Esophagus (tissue), 2 donors: ENCODE results near the gene NEK4. TPM values are rescaled to one million over a fixed set of nuclear protein-coding genes. Genes with fewer than 3 reads are reported as not detected.

Source experiments
- H3K27ac ChIP-seq, 2 donors: one replicate each; pipeline ENCODE4 v1.5.1; 2013; ENCODE audit warnings: low read depth in 2 of 2, mild to moderate bottlenecking in 2 of 2, inconsistent platforms in 1 of 2, low read length in 1 of 2, moderate library complexity in 1 of 2
- H3K27me3 ChIP-seq, 2 donors: one replicate each; pipeline ENCODE4 v1.6.1; 2013; ENCODE audit warnings: low read length in 2 of 2, control low read depth in 1 of 2, mild to moderate bottlenecking in 1 of 2; ENCODE audit not compliant: insufficient read depth in 2 of 2, control insufficient read depth in 1 of 2
- H3K36me3 ChIP-seq, 2 donors: one replicate each; pipeline ENCODE4 v1.6.1; 2013; ENCODE audit warnings: low read length in 1 of 2; ENCODE audit not compliant: control insufficient read depth in 2 of 2, insufficient read depth in 2 of 2
- H3K4me1 ChIP-seq, 2 donors: one replicate each; pipeline ENCODE4 v1.6.1; 2013; ENCODE audit warnings: low read length in 1 of 2; ENCODE audit not compliant: control insufficient read depth in 2 of 2, insufficient read depth in 2 of 2
- H3K4me3 ChIP-seq, 2 donors: one replicate each; pipeline ENCODE4 v1.5.1; 2013; ENCODE audit warnings: low read length in 2 of 2, mild to moderate bottlenecking in 2 of 2, low read depth in 1 of 2, moderate library complexity in 1 of 2
- H3K9me3 ChIP-seq, 2 donors: one replicate each; pipeline ENCODE4 v1.6.1; 2013; ENCODE audit warnings: mild to moderate bottlenecking in 2 of 2, low read depth in 1 of 2, low read length in 1 of 2, moderate library complexity in 1 of 2; ENCODE audit not compliant: control insufficient read depth in 2 of 2, insufficient read depth in 1 of 2
- WGBS, 2 donors: extraction: QIAGEN DNeasy Blood & Tissue Kit; methylation state at CpG; one replicate each; pipeline ENCODE4 v1.1.7; 2013; 5-methylcytosine and 5-hydroxymethylcytosine counted together
- polyA plus RNA-seq, 2 donors: library from polyadenylated mRNA; stranded (reverse); fragments of 200-250 nt; gene quantifications; one replicate each; pipeline ENCODE4 v1.2.3, GENCODE V29; 2013
- donor health status: healthy with polysubstance abuse.
- donor health status: Bipolar disorder and iron deficiency.

NEK4 gene
- 1 to 10 TPM; 3.6 to 4.3 TPM for polyA plus RNA-seq

GRCh38 chr3:52770496-52771333, at the start of gene NEK4:
TSS of gene NEK4 (minus strand) at chr3:52770940. CDS start at chr3:52770746, 194 bp downstream.
- Histone ChIP-seq H3K27ac (peak within 1 kb of the TSS; percentile 62 to 78), H3K9me3 (no peaks in the 10 kb centered on the region), H3K27me3 (no peaks in the 10 kb centered on the region), H3K4me3 (peak within 1 kb of the TSS; percentile 90), H3K4me1 (peaks cover 0 to 3% of the 10 kb centered on the region in 2 donors), H3K36me3 (peaks cover 0 to 3% of the 10 kb centered on the region in 2 donors)
- WGBS, 2 donors = 1% methylated on average over 54 to 67 of the region's 67 CpGs

DNA sequence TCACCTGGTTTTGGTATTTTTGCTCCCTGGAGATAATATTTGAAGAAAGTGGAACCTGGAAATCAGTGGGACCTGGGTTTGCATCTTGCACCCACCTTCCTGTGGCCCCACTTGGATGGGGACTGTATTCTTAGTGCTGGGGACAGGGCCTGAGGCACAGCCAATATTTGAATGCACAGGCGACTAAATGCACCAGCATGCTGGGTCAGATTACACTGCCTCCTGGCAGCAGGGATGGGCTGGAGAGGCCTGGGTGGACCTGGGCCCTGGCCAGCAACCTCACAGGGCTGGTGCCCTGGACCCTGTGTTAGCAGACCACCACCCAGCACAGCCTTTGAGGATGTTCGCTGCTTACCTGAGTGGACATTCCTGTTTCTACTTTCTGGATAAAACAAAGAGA, 49.2 kb upstream of the NEK4 start:
- no peaks in the 10 kb centered on the region for H3K27me3 ChIP-seq
- H3K36me3 ChIP-seq = peaks cover 0 to 6% of the 10 kb centered on the region in 2 donors
- H3K4me1 ChIP-seq = no peaks in the 10 kb centered on the region
- no peaks in the 10 kb centered on the region for H3K9me3 ChIP-seq
- no peak overlapping the region for H3K27ac ChIP-seq
- WGBS, 2 donors = 76 to 89% methylated on average over 2 of the region's 2 CpGs
- H3K4me3 ChIP-seq = no peak overlapping the region

DNA sequence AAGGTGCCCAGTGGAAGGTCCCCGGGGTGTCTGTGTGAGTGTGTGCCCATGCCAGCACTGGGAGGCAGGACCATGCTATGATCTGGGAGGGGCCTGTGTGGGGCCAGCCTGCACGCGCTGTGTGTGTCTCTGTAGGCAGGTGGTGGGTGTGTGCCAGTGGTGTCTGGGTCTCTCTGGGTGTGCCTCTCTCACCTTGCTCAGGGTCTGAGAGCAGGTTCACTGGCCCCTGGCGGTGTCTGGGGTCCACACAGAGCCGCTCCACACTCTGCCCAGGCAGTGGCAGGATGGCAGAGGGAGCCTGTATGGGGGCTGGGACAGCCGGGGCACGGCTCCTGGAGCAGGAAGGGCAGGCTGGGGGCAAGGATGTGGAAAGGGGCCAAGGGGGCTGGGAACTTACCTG, 47.1 kb upstream of the NEK4 start:
- Histone ChIP-seq H3K4me3 (no peak overlapping the region), H3K9me3 (no peaks in the 10 kb centered on the region), H3K27ac (no peak overlapping the region), H3K4me1 (no peaks in the 10 kb centered on the region), H3K36me3 (peaks cover 0 to 3% of the 10 kb centered on the region in 2 donors), H3K27me3 (no peaks in the 10 kb centered on the region)
- WGBS, 2 donors = 93 to 96% methylated on average over 7 of the region's 7 CpGs

- Histone ChIP-seq H3K27me3 (no peaks in the 10 kb centered on the region), H3K36me3 (peaks cover 0 to 3% of the 10 kb centered on the region in 2 donors), H3K4me3 (no peak overlapping the region), H3K27ac (no peak overlapping the region), H3K9me3 (no peaks in the 10 kb centered on the region), H3K4me1 (no peaks in the 10 kb centered on the region)
- WGBS, 2 donors = 96 to 97% methylated on average over 10 of the region's 10 CpGs
These were observed 46.5 kb upstream of the NEK4 start for GRCh38 chr3:52817221-52817620.

DNA sequence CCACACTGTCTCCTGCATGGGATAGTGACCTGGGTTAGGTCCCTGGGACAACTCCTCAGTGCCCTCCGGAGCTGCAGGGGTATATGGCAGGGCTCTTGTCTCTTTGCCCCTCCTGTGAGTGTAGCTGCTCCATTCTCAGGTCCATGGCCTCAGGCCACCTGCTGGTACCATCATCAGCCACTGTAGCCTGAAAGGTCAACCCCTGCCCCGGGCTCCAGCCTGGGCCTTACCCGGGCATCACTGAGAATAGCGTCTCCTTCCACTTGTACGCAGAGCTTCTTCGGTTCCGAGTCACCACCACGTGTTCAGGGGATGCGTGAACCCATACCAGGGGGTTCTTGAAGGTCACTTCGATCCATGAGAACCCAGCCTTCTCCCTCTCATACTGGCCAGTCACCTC, 45.9 kb upstream of the NEK4 start:
- WGBS, 2 donors = 91 to 93% methylated on average over 10 of the region's 10 CpGs
- no peaks in the 10 kb centered on the region for H3K27me3 ChIP-seq
- H3K9me3 ChIP-seq = no peaks in the 10 kb centered on the region
- H3K4me3 ChIP-seq = no peak overlapping the region
- no peak overlapping the region for H3K27ac ChIP-seq
- peaks cover 0 to 3% of the 10 kb centered on the region in 2 donors for H3K36me3 ChIP-seq
- H3K4me1 ChIP-seq = no peaks in the 10 kb centered on the region

- WGBS, 2 donors = 91% methylated on average over 6 of the region's 6 CpGs
- no peak overlapping the region for H3K4me3 ChIP-seq
- H3K27ac ChIP-seq = no peak overlapping the region
- peaks cover 0 to 3% of the 10 kb centered on the region in 2 donors for H3K36me3 ChIP-seq
- H3K9me3 ChIP-seq = no peaks in the 10 kb centered on the region
- H3K4me1 ChIP-seq = no peaks in the 10 kb centered on the region
- no peaks in the 10 kb centered on the region for H3K27me3 ChIP-seq
These were observed 45.5 kb upstream of the NEK4 start for GRCh38 chr3:52816199-52816598.

- 83 to 86% methylated on average over 8 of the region's 8 CpGs for WGBS, 2 donors
- H3K9me3 ChIP-seq = no peaks in the 10 kb centered on the region
- H3K4me1 ChIP-seq = no peaks in the 10 kb centered on the region
- no peak overlapping the region for H3K4me3 ChIP-seq
- no peaks in the 10 kb centered on the region for H3K36me3 ChIP-seq
- no peak overlapping the region for H3K27ac ChIP-seq
- no peaks in the 10 kb centered on the region for H3K27me3 ChIP-seq
These were observed 43.1 kb upstream of the NEK4 start for GRCh38 chr3:52813810-52814209.

- no peak overlapping the region for H3K27ac ChIP-seq
- no peak overlapping the region for H3K4me3 ChIP-seq
- H3K4me1 ChIP-seq = no peaks in the 10 kb centered on the region
- no peaks in the 10 kb centered on the region for H3K27me3 ChIP-seq
- H3K9me3 ChIP-seq = no peaks in the 10 kb centered on the region
- WGBS, 2 donors = 71 to 74% methylated on average over 7 of the region's 7 CpGs
- H3K36me3 ChIP-seq = no peaks in the 10 kb centered on the region
These were observed 40.8 kb upstream of the NEK4 start for GRCh38 chr3:52811452-52812011.

GRCh38 chr3:52810923-52811322, 40.2 kb upstream of the NEK4 start:
- H3K9me3 ChIP-seq = no peaks in the 10 kb centered on the region
- 89 to 91% methylated on average over 11 of the region's 11 CpGs for WGBS, 2 donors
- no peak overlapping the region for H3K4me3 ChIP-seq

More at GRCh38 chr3:52810923-52811322, 40.2 kb upstream of the NEK4 start:
- Histone ChIP-seq H3K27me3 (no peaks in the 10 kb centered on the region), H3K4me1 (no peaks in the 10 kb centered on the region), H3K27ac (no peak overlapping the region), H3K36me3 (no peaks in the 10 kb centered on the region)
